OCI-LY1 (cell line): ENCODE measurements around the gene CYBA.

ENCODE experiments used
- EZH2 ChIP-seq: fragments of 200-600 bp; sonication (generic), shearing (Covaris generic); IDR thresholded peaks from 2 replicates; pipeline ENCODE4 v1.8.0; 2017; ENCODE audit warnings: borderline replicate concordance, mixed run types, mild to moderate bottlenecking, antibody characterized with exemption, low read length, moderate library complexity, mixed read lengths
- TF ChIP-seq, protein P1 (sequence below): fragments of 200-600 bp; sonication (generic), shearing (Covaris generic); IDR thresholded peaks from 2 replicates; pipeline ENCODE4 v1.5.1; 2017; ENCODE audit warnings: mild to moderate bottlenecking, antibody characterized with exemption, low read length, moderate library complexity, mixed read lengths

GRCh38 chr16:88642881-88643643, 7.8 kb downstream of the CYBA start:
- TF ChIP-seq, protein P1, sequence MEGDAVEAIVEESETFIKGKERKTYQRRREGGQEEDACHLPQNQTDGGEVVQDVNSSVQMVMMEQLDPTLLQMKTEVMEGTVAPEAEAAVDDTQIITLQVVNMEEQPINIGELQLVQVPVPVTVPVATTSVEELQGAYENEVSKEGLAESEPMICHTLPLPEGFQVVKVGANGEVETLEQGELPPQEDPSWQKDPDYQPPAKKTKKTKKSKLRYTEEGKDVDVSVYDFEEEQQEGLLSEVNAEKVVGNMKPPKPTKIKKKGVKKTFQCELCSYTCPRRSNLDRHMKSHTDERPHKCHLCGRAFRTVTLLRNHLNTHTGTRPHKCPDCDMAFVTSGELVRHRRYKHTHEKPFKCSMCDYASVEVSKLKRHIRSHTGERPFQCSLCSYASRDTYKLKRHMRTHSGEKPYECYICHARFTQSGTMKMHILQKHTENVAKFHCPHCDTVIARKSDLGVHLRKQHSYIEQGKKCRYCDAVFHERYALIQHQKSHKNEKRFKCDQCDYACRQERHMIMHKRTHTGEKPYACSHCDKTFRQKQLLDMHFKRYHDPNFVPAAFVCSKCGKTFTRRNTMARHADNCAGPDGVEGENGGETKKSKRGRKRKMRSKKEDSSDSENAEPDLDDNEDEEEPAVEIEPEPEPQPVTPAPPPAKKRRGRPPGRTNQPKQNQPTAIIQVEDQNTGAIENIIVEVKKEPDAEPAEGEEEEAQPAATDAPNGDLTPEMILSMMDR, result no peak
- no peak for TF ChIP-seq EZH2
